Measurements from ENCODE around the gene DNAH10. TPM values are rescaled to one million over a fixed set of nuclear protein-coding genes. Genes with fewer than 3 reads are reported as not detected.

The DNAH10 gene
- total and polyA plus RNA-seq, 2 of the 4 experiments (the other 2 are of a cell fraction): 0.18 to 0.22 TPM

DNA sequence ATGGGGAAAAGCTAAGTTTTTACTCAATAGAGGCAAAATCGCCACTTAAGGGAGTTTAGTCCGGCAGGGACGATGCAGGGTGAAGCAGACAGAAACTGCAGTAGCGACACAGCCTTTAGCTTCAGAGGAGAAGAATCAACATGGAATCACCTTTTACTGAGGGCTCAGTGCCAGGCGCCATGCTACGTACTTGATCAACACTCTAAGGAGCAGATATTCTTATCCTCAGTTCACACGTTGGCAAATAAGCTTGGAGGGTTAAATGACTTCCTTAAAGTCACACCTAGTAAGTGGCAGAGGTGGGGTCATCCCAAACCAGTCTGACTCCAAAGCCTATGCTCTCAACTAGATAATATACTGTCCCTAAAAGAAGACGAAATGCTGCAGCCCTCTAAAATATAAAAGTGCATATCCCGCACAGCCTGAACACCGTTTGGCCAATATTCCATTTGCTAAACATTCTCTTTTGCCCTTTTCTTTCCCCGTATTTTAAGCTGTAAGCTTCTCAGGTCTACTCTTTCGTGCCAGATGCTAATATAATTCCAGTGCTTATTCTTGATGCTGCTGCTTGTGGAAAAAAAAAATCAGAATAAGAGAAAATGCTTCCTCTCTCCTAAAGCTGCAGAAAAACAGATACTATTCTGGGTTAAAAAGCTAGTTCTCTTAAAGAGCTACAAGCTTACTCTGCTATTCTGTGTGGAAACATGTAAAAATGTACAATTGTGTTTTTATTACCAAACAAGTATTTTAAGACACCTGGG lies 199.7 kb downstream of the DNAH10 start (continued):
- TF ChIP-seq CEBPB (IDR thresholded peaks at IDR 0.05; ENCODE audit: low read depth, low read length): no peak

DNA sequence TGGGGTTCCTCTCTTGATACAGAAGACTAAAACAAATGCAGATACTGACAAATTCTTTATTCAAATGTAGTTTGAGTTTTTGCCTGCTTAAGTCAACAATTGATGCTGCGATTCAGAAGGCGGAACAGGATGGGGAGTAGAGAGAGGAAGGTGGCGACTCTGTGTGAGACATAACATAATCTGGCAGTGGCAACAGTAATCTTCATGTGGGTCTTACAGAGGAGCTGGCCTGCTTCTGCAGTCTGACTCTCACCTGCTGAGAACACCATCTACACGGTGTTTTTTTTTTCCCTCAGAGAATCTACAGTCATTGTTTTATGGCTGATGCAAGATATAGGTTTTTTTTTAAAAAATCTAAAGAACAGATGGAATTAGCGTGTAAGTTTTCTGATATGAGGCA lies 200.4 kb downstream of the DNAH10 start:
- Histone ChIP-seq H3K9me1 (ENCODE audit: insufficient read depth, low read length) (peaks cover 20% of the 10 kb centered on the region), H3K4me2 (ENCODE audit: low read depth, low read length) (no peak overlapping the region), H2BK120ac (ENCODE audit: low read depth, low read length) (no peak overlapping the region), H2AK9ac (replicated peaks; ENCODE audit: low read depth, low read length, poor library complexity) (no peak overlapping the region), H3K9ac (ENCODE audit: low read depth, low read length) (no peak overlapping the region), H4K91ac (ENCODE audit: insufficient read depth, low read depth, low read length) (no peak overlapping the region), H2AK5ac (ENCODE audit: low read depth, low read length) (no peak overlapping the region), H2AFZ (replicated peaks; ENCODE audit: low read length, poor library complexity) (no peak overlapping the region), H3K36me3 (ENCODE audit: control insufficient read depth, insufficient read depth, low read length) (peaks cover 2% of the 10 kb centered on the region; the same call in 1 of the 2 replicates), H3K4me3 (ENCODE audit: insufficient read depth, low read depth, low read length) (no peak overlapping the region), H3K4ac (ENCODE audit: low read depth, low read length) (no peak overlapping the region), H2BK15ac (ENCODE audit: low read depth, low read length) (no peak overlapping the region), H4K20me1 (ENCODE audit: insufficient read depth, low read length) (peaks cover 14% of the 10 kb centered on the region; the same call in 1 of the 2 replicates), H3K79me1 (ENCODE audit: low read depth in 1 of 2, low read length in 2 of 2) (peaks cover 37 to 76% of the 10 kb centered on the region in 2 experiments), H3K4me1 (ENCODE audit: control insufficient read depth, insufficient read depth, low read length) (peaks cover 8% of the 10 kb centered on the region; the same call in 1 of the 2 replicates), H2BK5ac (ENCODE audit: low read depth, low read length, poor library complexity, severe bottlenecking) (no peak overlapping the region), H3K18ac (ENCODE audit: low read depth, low read length) (no peak overlapping the region), H2BK20ac (ENCODE audit: low read depth, low read length) (no peak overlapping the region), H3K9me3 (ENCODE audit: control insufficient read depth, insufficient read depth, low read length) (no peaks in the 10 kb centered on the region), H3K27ac (ENCODE audit: insufficient read depth, low read length) (no peak overlapping the region), H4K8ac (ENCODE audit: low read depth in 2 of 2, low read length in 2 of 2) (no peak overlapping the region), H3K23ac (ENCODE audit: low read depth, low read length) (no peak overlapping the region), H4K5ac (ENCODE audit: low read depth, low read length) (no peak overlapping the region), H3K56ac (ENCODE audit: extremely low read depth, insufficient read depth, low read length) (no peak overlapping the region), H3K14ac (replicated peaks; ENCODE audit: low read depth, low read length) (no peak overlapping the region), H3K27me3 (ENCODE audit: control insufficient read depth, insufficient read depth, low read length) (no peaks in the 10 kb centered on the region)
- ATAC-seq (ENCODE audit: low read depth) (no peak), DNase-seq (no peak)
- dilution Hi-C loops (cut with HindIII; ENCODE audit: low sequenced_read_pairs, unreplicated experiment) (no loop called here), intact Hi-C loops (cut with micrococcal nuclease) (no loop called here), in situ Hi-C loops (cut with MboI; ENCODE audit: low sequenced_read_pairs) (no loop called here)
- no CpG with 5 or more reads among the region's 5 CpGs for WGBS, 2 experiments (ENCODE audit: extremely low coverage in 2 of 2, insufficient read length in 1 of 2)
- ChIA-PET POLR2A (ENCODE audit: unreplicated experiment) (no interaction called here), CTCF (no interaction called here)
- BruUV-seq (replicated peaks): no TSS peak
- TF ChIP-seq MAFK (IDR thresholded peaks at IDR 0.05; ENCODE audit: low read depth, low read length) (no peak), BHLHE40 (IDR thresholded peaks at IDR 0.05; ENCODE audit: low read depth, low read length) (no peak), MXI1 (IDR thresholded peaks at IDR 0.05; ENCODE audit: borderline replicate concordance, low read depth, low read length) (no peak), FOS (IDR thresholded peaks at IDR 0.05; ENCODE audit: low read depth, low read length) (no peak), SMC3 (IDR thresholded peaks at IDR 0.05; ENCODE audit: low read depth, low read length) (no peak), MAZ (IDR thresholded peaks at IDR 0.05; ENCODE audit: borderline replicate concordance, low read depth, low read length) (no peak), POLR2A (IDR thresholded peaks at IDR 0.05; ENCODE audit: low read depth, low read length) (no peak), NFE2L2 (IDR thresholded peaks at IDR 0.05; ENCODE audit: low read depth, low read length) (no peak), RCOR1 (IDR thresholded peaks at IDR 0.05; ENCODE audit: insufficient replicate concordance, low read length) (no peak), CEBPB (IDR thresholded peaks at IDR 0.05; ENCODE audit: low read depth, low read length) (no peak)
- TF ChIP-seq, protein P1, sequence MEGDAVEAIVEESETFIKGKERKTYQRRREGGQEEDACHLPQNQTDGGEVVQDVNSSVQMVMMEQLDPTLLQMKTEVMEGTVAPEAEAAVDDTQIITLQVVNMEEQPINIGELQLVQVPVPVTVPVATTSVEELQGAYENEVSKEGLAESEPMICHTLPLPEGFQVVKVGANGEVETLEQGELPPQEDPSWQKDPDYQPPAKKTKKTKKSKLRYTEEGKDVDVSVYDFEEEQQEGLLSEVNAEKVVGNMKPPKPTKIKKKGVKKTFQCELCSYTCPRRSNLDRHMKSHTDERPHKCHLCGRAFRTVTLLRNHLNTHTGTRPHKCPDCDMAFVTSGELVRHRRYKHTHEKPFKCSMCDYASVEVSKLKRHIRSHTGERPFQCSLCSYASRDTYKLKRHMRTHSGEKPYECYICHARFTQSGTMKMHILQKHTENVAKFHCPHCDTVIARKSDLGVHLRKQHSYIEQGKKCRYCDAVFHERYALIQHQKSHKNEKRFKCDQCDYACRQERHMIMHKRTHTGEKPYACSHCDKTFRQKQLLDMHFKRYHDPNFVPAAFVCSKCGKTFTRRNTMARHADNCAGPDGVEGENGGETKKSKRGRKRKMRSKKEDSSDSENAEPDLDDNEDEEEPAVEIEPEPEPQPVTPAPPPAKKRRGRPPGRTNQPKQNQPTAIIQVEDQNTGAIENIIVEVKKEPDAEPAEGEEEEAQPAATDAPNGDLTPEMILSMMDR (conservative IDR thresholded peaks at IDR 0.05; ENCODE audit: low read depth, low read length): no peak
- TF ChIP-seq, protein P2, sequence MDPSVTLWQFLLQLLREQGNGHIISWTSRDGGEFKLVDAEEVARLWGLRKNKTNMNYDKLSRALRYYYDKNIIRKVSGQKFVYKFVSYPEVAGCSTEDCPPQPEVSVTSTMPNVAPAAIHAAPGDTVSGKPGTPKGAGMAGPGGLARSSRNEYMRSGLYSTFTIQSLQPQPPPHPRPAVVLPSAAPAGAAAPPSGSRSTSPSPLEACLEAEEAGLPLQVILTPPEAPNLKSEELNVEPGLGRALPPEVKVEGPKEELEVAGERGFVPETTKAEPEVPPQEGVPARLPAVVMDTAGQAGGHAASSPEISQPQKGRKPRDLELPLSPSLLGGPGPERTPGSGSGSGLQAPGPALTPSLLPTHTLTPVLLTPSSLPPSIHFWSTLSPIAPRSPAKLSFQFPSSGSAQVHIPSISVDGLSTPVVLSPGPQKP (IDR thresholded peaks at IDR 0.05; ENCODE audit: borderline replicate concordance, low read depth, low read length): no peak
- TF ChIP-seq, protein P3, sequence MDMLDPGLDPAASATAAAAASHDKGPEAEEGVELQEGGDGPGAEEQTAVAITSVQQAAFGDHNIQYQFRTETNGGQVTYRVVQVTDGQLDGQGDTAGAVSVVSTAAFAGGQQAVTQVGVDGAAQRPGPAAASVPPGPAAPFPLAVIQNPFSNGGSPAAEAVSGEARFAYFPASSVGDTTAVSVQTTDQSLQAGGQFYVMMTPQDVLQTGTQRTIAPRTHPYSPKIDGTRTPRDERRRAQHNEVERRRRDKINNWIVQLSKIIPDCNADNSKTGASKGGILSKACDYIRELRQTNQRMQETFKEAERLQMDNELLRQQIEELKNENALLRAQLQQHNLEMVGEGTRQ (IDR thresholded peaks at IDR 0.05; ENCODE audit: low read depth, low read length): no peak
